ENCODE measurements around the gene INTS1.

The INTS1 gene

DNA sequence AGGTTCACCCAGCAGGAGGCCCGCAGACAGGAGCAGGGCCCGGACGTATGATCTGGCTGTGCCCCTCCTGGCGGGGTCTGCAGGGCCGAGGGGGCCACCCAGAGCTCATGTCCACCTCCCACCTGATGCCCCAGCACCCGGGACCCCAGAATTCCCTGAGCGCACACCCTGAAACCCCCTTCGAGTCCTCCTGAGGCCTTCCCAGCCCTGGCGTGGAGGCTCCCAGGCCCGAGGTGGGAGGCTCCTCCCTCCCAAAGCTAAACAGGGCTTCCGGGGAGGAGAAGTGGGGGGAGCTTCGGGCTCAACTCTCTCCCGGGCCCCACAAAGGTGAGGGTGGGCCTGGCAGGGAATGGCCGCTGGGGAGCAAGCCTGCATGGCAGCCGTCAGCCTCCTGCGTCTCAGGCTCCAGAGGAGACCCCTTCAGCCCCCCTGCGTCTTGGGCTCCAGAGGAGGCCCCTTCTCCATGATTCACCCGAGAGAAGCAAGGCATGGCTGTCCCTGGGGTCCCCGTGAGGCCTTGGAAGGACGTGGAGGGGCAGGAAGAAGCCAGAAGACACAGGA lies 75.2 kb downstream of the INTS1 start:
- DNase-seq: no peak

DNA sequence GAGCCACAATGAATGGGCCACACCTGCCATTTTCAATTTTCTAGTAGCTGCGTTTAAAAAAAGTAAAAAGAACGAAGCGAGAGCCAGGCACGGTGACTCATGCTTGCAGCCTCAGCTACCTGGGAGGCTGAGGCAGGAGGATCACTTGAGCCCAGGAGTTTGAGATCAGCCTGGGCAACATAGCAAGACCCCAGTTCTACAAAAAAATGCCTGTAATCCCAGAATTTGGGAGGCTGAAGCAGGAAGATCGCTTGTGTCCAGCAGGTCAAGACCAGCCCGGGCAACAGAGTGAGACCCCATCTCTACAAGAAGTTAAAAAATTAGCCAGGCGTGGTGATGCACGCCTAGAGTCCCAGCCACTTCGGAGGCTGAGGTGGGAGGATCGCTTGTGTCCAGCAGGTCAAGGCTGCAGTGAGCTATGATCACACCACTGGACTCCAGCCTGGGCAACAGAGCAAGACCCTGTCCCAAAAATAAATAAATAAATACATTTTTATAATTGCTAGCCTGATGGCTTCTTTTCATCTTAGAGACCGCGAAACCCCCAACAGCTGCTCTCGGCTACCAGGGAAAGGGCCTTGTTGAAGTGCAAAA lies 77.0 kb downstream of the INTS1 start:
- no peak for DNase-seq

DNA sequence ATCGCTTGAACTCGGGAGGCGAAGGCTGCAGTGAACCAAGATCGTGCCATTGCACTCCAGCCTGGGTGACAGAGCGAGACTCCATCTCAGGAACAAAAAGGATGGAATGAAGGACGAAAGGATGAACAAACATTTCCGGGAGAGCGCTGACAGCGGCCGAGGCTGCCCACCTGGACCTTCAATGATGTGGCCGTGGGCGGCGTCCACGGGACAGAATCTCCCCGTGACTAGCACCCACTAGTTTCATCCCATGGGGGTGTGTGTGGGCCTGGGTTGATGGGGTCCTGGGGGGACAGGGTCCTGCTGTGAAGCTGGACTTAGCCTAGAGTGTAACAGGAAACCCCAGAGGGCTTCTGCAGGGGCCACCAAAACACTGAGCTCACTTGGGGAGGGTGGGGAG lies 77.7 kb downstream of the INTS1 start:
- no peak for DNase-seq

DNA sequence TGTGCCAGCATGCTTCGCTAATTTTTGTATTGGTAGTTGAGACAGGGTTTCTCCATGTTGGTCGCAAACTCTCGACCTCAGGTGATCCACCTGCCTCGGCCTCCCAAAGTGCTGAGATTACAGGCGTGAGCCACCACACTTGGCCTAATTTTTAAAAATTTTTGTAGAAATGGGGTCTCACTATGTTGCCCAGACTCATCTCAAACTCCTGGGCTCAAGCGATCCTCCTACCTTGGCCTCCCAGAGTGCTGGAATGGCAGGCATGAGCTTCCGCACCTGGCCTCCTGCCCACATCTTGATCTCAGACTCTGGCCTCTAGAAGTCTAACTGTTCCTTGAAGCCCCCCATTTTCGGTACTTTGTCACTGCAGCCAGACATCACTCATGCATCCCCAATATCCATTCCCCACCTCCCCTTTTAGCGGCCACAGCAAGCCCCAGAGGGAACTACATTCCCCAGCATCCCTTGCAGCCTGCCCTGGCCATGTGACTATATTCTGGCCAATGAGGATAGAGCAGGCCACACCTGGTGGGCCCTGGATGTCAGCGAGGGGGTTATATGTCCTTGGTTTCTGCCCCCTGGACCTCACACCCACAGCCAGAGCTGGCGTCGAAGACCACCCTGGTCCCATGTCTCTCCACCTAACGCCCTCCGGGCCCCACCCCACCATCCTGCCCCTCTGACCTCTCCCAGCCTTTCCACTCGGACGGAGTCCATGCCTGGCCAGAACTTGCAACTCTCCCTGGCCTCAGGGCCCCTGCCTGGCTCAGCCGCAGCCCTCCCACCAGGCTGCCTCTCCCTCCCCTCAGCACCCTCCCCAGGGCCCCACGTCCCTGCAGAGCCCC lies 78.7 kb downstream of the INTS1 start:
- no peak for DNase-seq

DNA sequence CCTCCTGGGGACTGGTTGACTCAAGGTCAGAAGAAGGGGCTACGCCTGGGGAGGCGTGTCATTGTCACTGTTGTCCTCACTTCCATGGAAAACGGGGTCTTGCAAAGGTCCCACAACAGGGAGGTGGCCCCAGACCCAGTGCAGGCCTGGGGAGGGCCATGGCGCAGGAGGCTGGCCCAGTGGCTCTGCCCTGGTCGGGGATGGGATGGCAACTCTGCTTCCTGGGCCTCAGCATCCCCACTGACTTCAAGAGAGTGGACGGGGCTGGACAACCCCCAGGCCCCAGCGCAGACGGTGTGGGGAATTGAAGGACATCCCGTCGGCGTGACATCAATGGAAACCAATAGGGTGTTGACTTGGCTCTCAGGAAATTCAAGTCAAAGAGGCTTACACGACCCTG lies 80.1 kb downstream of the INTS1 start:
- DNase-seq: no peak

DNA sequence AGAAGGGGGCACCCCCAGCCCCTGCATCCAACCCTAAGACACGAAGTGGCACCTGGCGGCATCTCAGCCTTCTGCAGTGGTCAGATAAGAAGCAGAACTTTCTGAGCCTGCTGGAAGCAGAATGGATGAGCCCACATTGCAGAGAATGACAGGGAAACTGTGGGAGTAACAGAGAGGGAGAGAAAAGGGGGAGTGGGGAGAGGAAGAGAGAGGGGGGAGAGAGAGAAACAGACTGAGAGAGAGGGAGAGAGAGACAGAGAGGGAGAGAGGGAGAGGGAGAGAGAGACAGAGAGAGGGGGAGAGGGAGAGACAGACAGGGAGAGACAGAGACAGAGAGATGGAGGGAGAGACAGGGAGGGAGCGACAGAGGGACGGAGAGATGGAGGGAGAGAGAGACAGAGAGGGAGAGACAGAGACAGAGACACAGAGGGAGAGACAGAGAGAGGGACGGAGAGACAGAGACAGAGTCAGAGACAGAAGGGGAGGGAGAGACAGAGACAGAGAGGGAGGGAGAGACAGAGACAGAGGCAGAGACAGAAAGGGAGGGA lies 80.9 kb downstream of the INTS1 start:
- no peak for DNase-seq

DNA sequence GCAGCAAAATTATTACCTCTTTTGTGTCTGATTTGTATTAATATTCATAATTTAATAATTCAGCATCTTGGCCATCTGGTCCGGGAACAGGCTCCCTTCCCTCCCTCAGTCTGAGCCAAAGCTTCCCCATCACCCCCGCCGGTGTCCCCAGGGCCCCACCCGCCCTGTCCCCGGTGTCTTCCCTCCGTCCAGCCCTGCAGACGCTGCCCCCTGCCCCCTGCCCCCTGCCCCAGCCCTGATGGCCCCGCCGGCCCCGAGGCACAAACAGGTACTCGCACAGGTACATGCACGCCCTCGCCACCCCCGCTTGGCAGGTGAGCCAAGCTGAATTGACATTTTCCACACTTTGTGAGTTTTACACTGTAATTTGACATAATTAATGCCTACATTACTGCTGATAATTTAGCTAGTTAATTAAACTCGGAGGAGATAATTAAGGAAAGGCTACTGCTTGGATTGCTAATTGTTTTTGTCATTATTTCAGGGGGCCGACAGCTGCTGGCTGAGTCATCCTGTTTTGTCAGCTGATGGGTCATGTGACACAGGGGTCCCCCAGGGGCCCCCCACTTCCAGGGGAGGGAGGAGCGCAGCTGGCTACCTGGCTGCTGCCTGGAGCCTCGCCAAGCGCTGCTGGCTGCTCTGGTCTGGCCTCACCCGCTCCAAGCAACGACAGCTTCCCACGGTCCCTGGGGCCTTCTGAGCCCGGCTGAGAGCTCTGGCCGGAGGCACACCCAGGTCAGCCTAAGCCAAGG lies 81.5 kb downstream of the INTS1 start:
- DNase-seq: no peak

DNA sequence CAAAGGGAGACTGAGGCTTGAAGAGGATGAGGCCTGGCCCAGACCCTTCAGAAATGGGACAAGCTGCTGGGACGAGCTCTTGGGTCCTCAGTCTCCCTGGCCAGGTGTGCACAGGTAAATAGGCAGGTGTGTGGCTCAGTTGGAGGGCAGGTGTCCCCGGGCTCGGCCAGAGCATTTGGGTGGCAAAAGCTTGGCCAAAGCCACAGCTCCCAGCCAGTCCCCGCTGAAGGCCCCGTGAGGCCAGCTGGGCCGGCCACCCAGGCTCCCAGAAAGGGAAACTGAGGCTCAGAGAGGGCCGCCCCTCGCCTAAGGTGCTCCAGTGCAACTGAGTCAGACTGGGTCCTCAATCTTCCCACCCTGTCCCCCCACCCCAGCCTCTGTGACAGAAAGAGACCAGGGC lies 82.2 kb downstream of the INTS1 start:
- DNase-seq: no peak

DNA sequence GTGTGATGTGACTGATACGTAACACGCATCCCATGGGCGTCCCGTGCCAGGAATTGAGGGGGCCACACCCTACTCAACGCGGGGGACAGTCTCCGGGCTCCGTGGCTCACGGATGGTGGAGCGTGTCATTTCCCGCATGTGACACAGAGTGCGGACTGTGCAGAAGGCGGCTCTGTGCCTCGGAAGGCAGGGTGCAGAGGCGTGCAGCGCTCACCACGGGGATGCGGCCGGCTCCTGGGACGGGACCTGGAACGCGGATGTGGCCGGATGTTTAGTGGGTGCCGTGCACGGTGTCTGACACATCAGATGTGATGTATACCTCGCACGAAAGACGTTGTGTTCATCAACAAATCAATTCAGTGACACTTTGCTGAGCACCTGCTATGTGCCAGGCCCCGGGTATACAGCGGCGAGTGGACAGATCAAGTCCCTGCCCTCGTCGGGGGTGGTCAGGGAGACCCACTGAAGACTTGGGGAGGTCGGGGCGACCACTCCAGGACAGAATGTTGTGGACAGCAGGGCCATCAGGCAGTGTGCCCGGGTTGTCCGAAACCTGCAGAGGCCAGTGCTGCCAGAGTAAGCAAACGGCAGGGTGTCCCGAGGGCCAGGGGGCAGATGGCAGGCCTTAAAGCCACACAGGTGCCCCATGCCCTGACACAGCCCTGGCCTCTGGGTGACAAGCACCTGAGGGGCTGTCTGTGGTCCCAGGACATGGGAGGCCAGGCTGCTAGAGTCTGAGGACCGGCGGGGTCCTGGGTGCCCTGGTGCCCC lies 83.0 kb downstream of the INTS1 start:
- no peak for DNase-seq

All from activated T-cell treated with anti-CD3 and anti-CD28 coated beads, Interleukin-2, amount 50 U/mL, for 1 hour (primary cell).